Prostate gland (tissue), 2 donors: Measurements from ENCODE around the gene BCL2L11. TPM values are rescaled to one million over a fixed set of nuclear protein-coding genes. Genes with fewer than 3 reads are reported as not detected.

Experiments
- DNase-seq: peaks from one replicate; pipeline ENCODE4 v3.0.0-alpha.2; 2019; ENCODE audit warnings: low spot score
- H3K27ac ChIP-seq, 2 donors: fragments of 200-600 bp; sonication (generic); 2 replicates each; pipeline ENCODE4 v1.5.1; 2017 to 2019
- H3K27me3 ChIP-seq: fragments of 200-600 bp; sonication (generic); replicated peaks from 2 replicates; pipeline ENCODE4 v1.5.1; 2019; ENCODE audit not compliant: insufficient read depth
- H3K36me3 ChIP-seq, 2 donors: fragments of 200-600 bp; sonication (generic); 1 replicate in 1 of 2; 2 replicates in 1 of 2; pipeline versions ENCODE4 v1.5.1 to v1.8.1; 2017 to 2019
- H3K4me1 ChIP-seq: fragments of 200-600 bp; sonication (generic); replicated peaks from 2 replicates; pipeline ENCODE4 v1.5.1; 2019
- H3K4me3 ChIP-seq, 2 donors: fragments of 200-600 bp; sonication (generic); 2 replicates each; pipeline ENCODE4 v1.5.1; 2017 to 2019
- H3K9me3 ChIP-seq: fragments of 200-600 bp; sonication (generic); 2 replicates; pipeline ENCODE4 v1.5.1; 2017
- POLR2A ChIP-seq: fragments of 450-650 bp; IDR thresholded peaks from one replicate; pipeline ENCODE4 v1.6.1; 2016; ENCODE audit warnings: antibody characterized with exemption, mild to moderate bottlenecking
- POLR2AphosphoS5 ChIP-seq: sonication (generic); formaldehyde crosslinking; IDR thresholded peaks from one replicate; pipeline ENCODE4 v1.6.1; 2017; ENCODE audit warnings: antibody characterized with exemption
- WGBS: methylation state at CpG from one replicate; pipeline ENCODE4 v1.1.5; 2018; 5-methylcytosine and 5-hydroxymethylcytosine counted together
- intact Hi-C: fragments of 100-400 bp; cut with DNase I; formaldehyde crosslinking; loops from one replicate; pipeline ENCODE4 v1.14.2; 2022
- total RNA-seq, 2 donors: library from RNA; depleted of rRNA; stranded (reverse); fragments of >200 nt; gene quantifications; one replicate each; pipeline ENCODE4 v1.1.0, GENCODE V29; 2016
- TF ChIP-seq, protein P1 (sequence below), 4 experiments: fragments of 200-600 bp in 2 of 4; fragments of 450-650 bp in 2 of 4; sonication (generic) in 2 of 4; IDR thresholded peaks; 1 replicate in 3 of 4; 2 replicates in 1 of 4; pipeline ENCODE4 v1.5.1; 2016 to 2019; ENCODE audit warnings: antibody characterized with exemption in 4 of 4, mild to moderate bottlenecking in 2 of 4, moderate library complexity in 2 of 4

Gene BCL2L11
- total RNA-seq, 2 donors from 2014 or later: 28.3 to 55.3 TPM

DNA sequence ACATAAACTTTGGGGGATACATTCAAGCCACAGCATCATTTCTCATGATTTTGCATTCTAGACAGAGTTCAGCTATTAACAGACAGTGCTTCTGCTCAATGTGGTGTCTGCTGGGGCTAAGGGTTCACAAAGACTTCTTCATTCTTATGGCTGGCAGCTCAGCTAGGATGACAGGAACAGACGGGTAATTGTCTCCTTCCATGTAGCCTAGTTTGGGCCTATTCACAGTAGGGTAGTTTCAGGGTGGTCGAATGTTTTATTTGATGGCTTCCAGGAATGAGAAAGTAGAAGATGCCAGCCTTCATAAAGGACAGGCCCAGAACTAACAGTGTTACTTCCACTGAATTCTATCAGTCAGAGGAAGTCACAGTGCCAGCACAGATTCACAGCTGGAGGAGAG lies 26.0 kb upstream of the BCL2L11 start:
- TF ChIP-seq, protein P1, sequence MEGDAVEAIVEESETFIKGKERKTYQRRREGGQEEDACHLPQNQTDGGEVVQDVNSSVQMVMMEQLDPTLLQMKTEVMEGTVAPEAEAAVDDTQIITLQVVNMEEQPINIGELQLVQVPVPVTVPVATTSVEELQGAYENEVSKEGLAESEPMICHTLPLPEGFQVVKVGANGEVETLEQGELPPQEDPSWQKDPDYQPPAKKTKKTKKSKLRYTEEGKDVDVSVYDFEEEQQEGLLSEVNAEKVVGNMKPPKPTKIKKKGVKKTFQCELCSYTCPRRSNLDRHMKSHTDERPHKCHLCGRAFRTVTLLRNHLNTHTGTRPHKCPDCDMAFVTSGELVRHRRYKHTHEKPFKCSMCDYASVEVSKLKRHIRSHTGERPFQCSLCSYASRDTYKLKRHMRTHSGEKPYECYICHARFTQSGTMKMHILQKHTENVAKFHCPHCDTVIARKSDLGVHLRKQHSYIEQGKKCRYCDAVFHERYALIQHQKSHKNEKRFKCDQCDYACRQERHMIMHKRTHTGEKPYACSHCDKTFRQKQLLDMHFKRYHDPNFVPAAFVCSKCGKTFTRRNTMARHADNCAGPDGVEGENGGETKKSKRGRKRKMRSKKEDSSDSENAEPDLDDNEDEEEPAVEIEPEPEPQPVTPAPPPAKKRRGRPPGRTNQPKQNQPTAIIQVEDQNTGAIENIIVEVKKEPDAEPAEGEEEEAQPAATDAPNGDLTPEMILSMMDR (IDR thresholded peaks at IDR 0.05): no peak
- TF ChIP-seq POLR2AphosphoS5 (no peak), POLR2A (no peak)

DNA sequence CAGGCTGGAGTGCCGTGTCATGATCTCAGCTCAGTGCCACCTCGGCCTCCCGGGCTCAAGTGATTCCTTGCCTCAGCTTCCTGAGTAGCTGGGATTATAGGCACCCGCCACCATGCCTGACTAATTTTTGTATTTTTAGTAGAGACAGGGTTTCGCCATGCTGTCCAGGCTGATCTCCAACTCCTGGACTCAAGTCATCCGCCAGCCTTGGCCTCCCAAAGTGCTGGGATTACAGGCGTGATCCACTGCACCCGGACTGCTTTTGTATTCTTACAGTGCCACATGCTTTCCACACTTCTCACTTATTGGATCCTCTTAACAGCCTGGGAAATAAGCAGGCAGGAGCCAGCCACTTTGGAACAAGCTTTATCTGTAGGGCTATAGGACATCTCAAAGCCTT lies 25.3 kb upstream of the BCL2L11 start:
- WGBS: 93% methylated on average over 8 of the region's 8 CpGs
- TF ChIP-seq POLR2AphosphoS5: no peak
- TF ChIP-seq POLR2A: no peak
- TF ChIP-seq, protein P1 (IDR thresholded peaks at IDR 0.05): no peak
- intact Hi-C loops: no loop called here

More for the DNA sequence above, 26.0 kb upstream of the BCL2L11 start:
- H3K36me3 ChIP-seq: no peaks in the 10 kb centered on the region
- no peak for DNase-seq
- H3K27me3 ChIP-seq: no peaks in the 10 kb centered on the region
- no peaks in the 10 kb centered on the region for H3K4me1 ChIP-seq
- intact Hi-C loops: no loop called here
- WGBS: 88% methylated on average over 2 of the region's 2 CpGs
- no peak overlapping the region for H3K4me3 ChIP-seq
- no peaks in the 10 kb centered on the region for H3K9me3 ChIP-seq
- H3K27ac ChIP-seq: no peak overlapping the region

DNA sequence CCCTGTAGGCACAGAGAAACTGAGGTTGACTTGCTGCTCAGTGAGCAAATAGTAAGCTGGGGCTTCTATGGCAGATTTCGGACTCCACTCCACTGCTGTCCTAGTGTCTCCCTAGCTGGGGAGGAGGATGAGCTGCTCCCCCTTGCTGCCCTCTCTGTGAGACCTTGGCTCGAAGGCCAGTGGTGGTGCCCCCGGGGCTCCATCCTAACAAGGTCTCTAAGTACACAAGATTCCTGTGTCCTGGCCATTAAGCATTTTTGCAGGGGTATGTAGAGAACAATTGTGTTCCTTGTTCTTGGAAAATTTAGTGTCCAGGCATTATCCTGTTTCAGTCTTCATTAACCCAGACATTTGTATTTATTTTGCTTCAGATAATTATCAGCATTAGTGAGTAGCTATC lies 21.3 kb upstream of the BCL2L11 start:
- WGBS: 65% methylated on average over 3 of the region's 3 CpGs
- intact Hi-C loops: no loop called here

More for the DNA sequence above, 25.3 kb upstream of the BCL2L11 start:
- no peaks in the 10 kb centered on the region for H3K9me3 ChIP-seq
- no peaks in the 10 kb centered on the region for H3K36me3 ChIP-seq
- DNase-seq: no peak
- H3K4me1 ChIP-seq: no peaks in the 10 kb centered on the region
- no peak overlapping the region for H3K27ac ChIP-seq
- H3K27me3 ChIP-seq: no peaks in the 10 kb centered on the region
- no peak overlapping the region for H3K4me3 ChIP-seq

DNA sequence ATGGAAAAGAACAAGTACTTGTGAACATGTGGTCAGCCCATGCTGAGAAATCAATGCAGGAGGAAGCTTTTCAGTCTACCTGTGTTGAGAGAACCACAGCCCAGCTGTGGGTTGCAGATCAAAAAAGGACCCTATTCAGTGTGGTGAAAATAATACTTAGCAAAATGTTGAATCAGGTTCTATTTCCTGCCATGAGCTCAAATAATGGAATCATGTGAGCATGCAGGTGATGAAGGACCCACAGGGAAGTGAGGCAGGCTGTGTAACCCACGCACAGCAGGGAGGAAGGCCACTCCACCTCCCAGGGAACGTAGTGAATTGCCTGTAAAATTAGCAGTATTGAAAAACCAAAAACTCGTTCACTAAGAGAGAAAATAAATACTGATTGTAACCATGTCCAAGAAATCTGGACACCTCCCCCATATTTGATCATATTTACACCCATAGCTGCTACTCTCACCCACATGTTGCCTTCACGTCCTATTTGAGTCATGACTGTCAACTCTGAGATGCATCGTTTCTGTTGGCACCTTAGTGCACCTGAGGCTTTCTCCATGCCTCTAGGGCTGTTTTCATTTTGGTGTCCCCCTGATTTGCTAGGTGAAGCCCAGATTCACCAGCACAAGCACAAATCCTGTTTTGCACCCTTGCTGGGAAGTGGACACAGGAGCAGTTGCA lies 20.5 kb upstream of the BCL2L11 start:
- no peaks in the 10 kb centered on the region for H3K9me3 ChIP-seq
- H3K27me3 ChIP-seq: no peaks in the 10 kb centered on the region
- no peaks in the 10 kb centered on the region for H3K36me3 ChIP-seq
- no peaks in the 10 kb centered on the region for H3K4me1 ChIP-seq
- DNase-seq: no peak
- 91% methylated on average over 5 of the region's 5 CpGs for WGBS
- no peak overlapping the region for H3K27ac ChIP-seq
- no peak overlapping the region for H3K4me3 ChIP-seq
- intact Hi-C loops: no loop called here
- TF ChIP-seq, protein P1 (IDR thresholded peaks at IDR 0.05): no peak
- no peak for TF ChIP-seq POLR2AphosphoS5
- TF ChIP-seq POLR2A: no peak

More for the DNA sequence above, 21.3 kb upstream of the BCL2L11 start:
- DNase-seq: no peak
- Histone ChIP-seq H3K27me3 (no peaks in the 10 kb centered on the region), H3K36me3 (no peaks in the 10 kb centered on the region), H3K4me1 (no peaks in the 10 kb centered on the region), H3K27ac (no peak overlapping the region), H3K9me3 (no peaks in the 10 kb centered on the region), H3K4me3 (no peak overlapping the region)
- TF ChIP-seq POLR2AphosphoS5: no peak
- TF ChIP-seq, protein P1 (IDR thresholded peaks at IDR 0.05): no peak
- TF ChIP-seq POLR2A: no peak

- Histone ChIP-seq H3K27me3 (no peaks in the 10 kb centered on the region), H3K36me3 (no peaks in the 10 kb centered on the region), H3K9me3 (no peaks in the 10 kb centered on the region), H3K27ac (no peak overlapping the region), H3K4me3 (no peak overlapping the region), H3K4me1 (no peaks in the 10 kb centered on the region)
- no peak for DNase-seq
- WGBS: 90% methylated on average over 5 of the region's 5 CpGs
- intact Hi-C loops: no loop called here
- TF ChIP-seq POLR2AphosphoS5 (no peak), POLR2A (no peak)
- TF ChIP-seq, protein P1 (IDR thresholded peaks at IDR 0.05): no peak
Measured at GRCh38 chr2:111100765-111101162, 19.9 kb upstream of the BCL2L11 start.
